HUES64 (cell line): ENCODE data around the gene PBX4. TPM values are rescaled to one million over a fixed set of nuclear protein-coding genes. Genes with fewer than 3 reads are reported as not detected.
"Not testable (repeated sequence)": the region's sequence is repeated elsewhere in the genome, so short reads cannot be mapped to it uniquely, and the experiment has no call there.

Experiments
- H3K27ac ChIP-seq: 2 replicates; pipeline ENCODE4 v1.7.0; 2013; ENCODE audit warnings: low read depth, low read length, inconsistent platforms
- H3K27me3 ChIP-seq: 2 replicates; pipeline ENCODE4 v1.6.1; 2013; ENCODE audit warnings: mild to moderate bottlenecking, low read length; ENCODE audit not compliant: insufficient read depth
- H3K36me3 ChIP-seq: 2 replicates; pipeline ENCODE4 v1.6.1; 2013; ENCODE audit warnings: mild to moderate bottlenecking, low read length; ENCODE audit not compliant: insufficient read depth
- H3K4me1 ChIP-seq: 2 replicates; pipeline ENCODE4 v1.6.1; 2013; ENCODE audit warnings: mild to moderate bottlenecking, low read length, moderate library complexity; ENCODE audit not compliant: insufficient read depth
- H3K4me3 ChIP-seq: 2 replicates; pipeline ENCODE4 v1.5.1; 2013; ENCODE audit warnings: mild to moderate bottlenecking, low read length, moderate library complexity
- H3K9ac ChIP-seq: 2 replicates; pipeline ENCODE4 v1.6.1; 2013; ENCODE audit warnings: mild to moderate bottlenecking, low read depth, low read length
- H3K9me3 ChIP-seq: 2 replicates; pipeline ENCODE4 v1.6.1; 2013; ENCODE audit warnings: low read depth, low read length; ENCODE audit not compliant: insufficient read depth
- WGBS: fragments of 150-250, 120-280 bp; methylation state at CpG from one replicate; pipeline ENCODE4 v1.1.7; 2013; ENCODE audit warnings: missing lambda C conversion rate; 5-methylcytosine and 5-hydroxymethylcytosine counted together
- polyA plus RNA-seq, 2 experiments: library from polyadenylated mRNA; stranded (reverse); fragments of 50-300 nt; gene quantifications; one replicate each; pipeline ENCODE4 v1.2.3, GENCODE V29; 2013

Gene PBX4
- polyA plus RNA-seq (2013, experiment 1 of 2), result 2.3 TPM
- polyA plus RNA-seq (2013, experiment 2 of 2), result 2.0 TPM

- H3K9me3 ChIP-seq, result no peaks in the 10 kb centered on the region
- H3K4me3 ChIP-seq, result peak within 1 kb of the TSS; percentile 60
- peaks cover 15% of the 10 kb centered on the region for H3K36me3 ChIP-seq
- H3K4me1 ChIP-seq, result no peaks in the 10 kb centered on the region
- 5% methylated on average over 80 of the region's 80 CpGs for WGBS
- H3K27ac ChIP-seq, result no peak within 1 kb of the TSS
- H3K27me3 ChIP-seq, result peaks cover 9% of the 10 kb centered on the region
- peak within 1 kb of the TSS; percentile 53 for H3K9ac ChIP-seq
These were observed at the start of gene PBX4 for GRCh38 chr19:19618219-19619051. TSS of gene PBX4 (minus strand) at chr19:19618687. CDS start at chr19:19618629, 58 bp downstream.

GRCh38 chr19:19665420-19665948, 47.0 kb upstream of the PBX4 start:
- not testable (repeated sequence) for H3K27ac ChIP-seq

GRCh38 chr19:19663256-19664120, 45.0 kb upstream of the PBX4 start, which contains the start of gene ATP13A1:
TSS of gene ATP13A1 (minus strand) at chr19:19663676. CDS start at chr19:19663666, 10 bp downstream.
- no peaks in the 10 kb centered on the region for H3K9me3 ChIP-seq
- H3K36me3 ChIP-seq, result peaks cover 24% of the 10 kb centered on the region
- H3K4me3 ChIP-seq, result peak within 1 kb of the TSS; percentile 83
- H3K27me3 ChIP-seq, result no peaks in the 10 kb centered on the region
- peak within 1 kb of the TSS; percentile 87 for H3K9ac ChIP-seq
- WGBS, result under 1% methylated on average over 85 of the region's 85 CpGs
- H3K27ac ChIP-seq, result peak within 1 kb of the TSS; percentile 78
- H3K4me1 ChIP-seq, result peaks cover 12% of the 10 kb centered on the region; the same call in 1 of the 2 replicates

More at GRCh38 chr19:19665420-19665948, 47.0 kb upstream of the PBX4 start:
- not testable (repeated sequence) for H3K36me3 ChIP-seq, H3K9ac ChIP-seq, H3K4me3 ChIP-seq, H3K27me3 ChIP-seq, H3K9me3 ChIP-seq
- 97% methylated on average over 22 of the region's 22 CpGs for WGBS
- peaks cover 13% of the 10 kb centered on the region; the same call in 1 of the 2 replicates for H3K4me1 ChIP-seq

GRCh38 chr19:19662871-19663255, 44.4 kb upstream of the PBX4 start:
- peaks cover 9% of the 10 kb centered on the region; the same call in 1 of the 2 replicates for H3K4me1 ChIP-seq

GRCh38 chr19:19662344-19662743, 43.9 kb upstream of the PBX4 start:
- H3K27ac ChIP-seq, result no peak overlapping the region
- 79% methylated on average over 8 of the region's 8 CpGs for WGBS
- peaks cover 9% of the 10 kb centered on the region; the same call in 1 of the 2 replicates for H3K4me1 ChIP-seq
- H3K9ac ChIP-seq, result no peak overlapping the region
- H3K9me3 ChIP-seq, result no peaks in the 10 kb centered on the region
- H3K36me3 ChIP-seq, result peaks cover 36% of the 10 kb centered on the region
- H3K27me3 ChIP-seq, result no peaks in the 10 kb centered on the region
- H3K4me3 ChIP-seq, result peak overlapping the region; percentile 83

More at GRCh38 chr19:19662871-19663255, 44.4 kb upstream of the PBX4 start:
- peaks cover 30% of the 10 kb centered on the region for H3K36me3 ChIP-seq
- no peaks in the 10 kb centered on the region for H3K9me3 ChIP-seq
- H3K27me3 ChIP-seq, result no peaks in the 10 kb centered on the region
- H3K27ac ChIP-seq, result peak overlapping the region; percentile 78
- peak overlapping the region; percentile 87 for H3K9ac ChIP-seq
- WGBS, result 10% methylated on average over 17 of the region's 17 CpGs
- peak overlapping the region; percentile 83 for H3K4me3 ChIP-seq

- peak overlapping the region; percentile 83 for H3K4me3 ChIP-seq
These were observed 43.3 kb upstream of the PBX4 start for GRCh38 chr19:19661675-19662251.

GRCh38 chr19:19661141-19661674, 42.7 kb upstream of the PBX4 start:
- Histone ChIP-seq H3K9ac (no peak overlapping the region), H3K27me3 (no peaks in the 10 kb centered on the region), H3K9me3 (no peaks in the 10 kb centered on the region), H3K4me1 (peaks cover 9% of the 10 kb centered on the region; the same call in 1 of the 2 replicates), H3K27ac (no peak overlapping the region), H3K36me3 (peaks cover 47% of the 10 kb centered on the region), H3K4me3 (peak overlapping the region; percentile 83)
- 95% methylated on average over 10 of the region's 10 CpGs for WGBS

More at GRCh38 chr19:19661675-19662251, 43.3 kb upstream of the PBX4 start:
- H3K9ac ChIP-seq, result no peak overlapping the region
- H3K27ac ChIP-seq, result no peak overlapping the region
- H3K9me3 ChIP-seq, result no peaks in the 10 kb centered on the region
- WGBS, result 91% methylated on average over 18 of the region's 18 CpGs
- H3K27me3 ChIP-seq, result no peaks in the 10 kb centered on the region
- H3K4me1 ChIP-seq, result peaks cover 9% of the 10 kb centered on the region; the same call in 1 of the 2 replicates
- H3K36me3 ChIP-seq, result peaks cover 41% of the 10 kb centered on the region

GRCh38 chr19:19659646-19660245, 41.3 kb upstream of the PBX4 start:
- Histone ChIP-seq H3K27ac (no peak overlapping the region), H3K4me3 (no peak overlapping the region), H3K9me3 (no peaks in the 10 kb centered on the region), H3K27me3 (no peaks in the 10 kb centered on the region), H3K4me1 (peaks cover 9% of the 10 kb centered on the region; the same call in 1 of the 2 replicates), H3K36me3 (peaks cover 62% of the 10 kb centered on the region), H3K9ac (no peak overlapping the region)
- WGBS, result 93% methylated on average over 17 of the region's 17 CpGs

GRCh38 chr19:19657397-19657783, 38.9 kb upstream of the PBX4 start:
- WGBS, result 95% methylated on average over 10 of the region's 10 CpGs
- H3K4me3 ChIP-seq, result no peak overlapping the region

More at GRCh38 chr19:19657397-19657783, 38.9 kb upstream of the PBX4 start:
- H3K27me3 ChIP-seq, result no peaks in the 10 kb centered on the region
- H3K36me3 ChIP-seq, result peaks cover 84% of the 10 kb centered on the region
- no peaks in the 10 kb centered on the region for H3K9me3 ChIP-seq
- H3K27ac ChIP-seq, result no peak overlapping the region
- peaks cover 5% of the 10 kb centered on the region; the same call in 1 of the 2 replicates for H3K4me1 ChIP-seq
- H3K9ac ChIP-seq, result no peak overlapping the region
